ENCODE measurements around the gene DSC2.
"Not testable (repeated sequence)": the region's sequence is repeated elsewhere in the genome, so short reads cannot be mapped to it uniquely, and the experiment has no call there.

DSC2 gene

GRCh38 chr18:31102025-31102684 is at the start of gene DSC2:
DSC2 (minus strand) TSS chr18:31102421; CDS start chr18:31101971, 450 bp downstream.
- DNase-seq = peak; percentile 85

- peak; percentile 12 for DNase-seq
Observed at GRCh38 chr18:31149351-31149750, 47.1 kb upstream of the DSC2 start.

- DNase-seq = no peak
Observed at GRCh38 chr18:31148600-31148999, 46.4 kb upstream of the DSC2 start.

GRCh38 chr18:31146809-31147208 is 44.6 kb upstream of the DSC2 start:
- no peak for DNase-seq

GRCh38 chr18:31143025-31143424 is 40.8 kb upstream of the DSC2 start:
- no peak for DNase-seq

GRCh38 chr18:31138709-31139108 is 36.5 kb upstream of the DSC2 start:
- no peak for DNase-seq

- DNase-seq = no peak
Observed at GRCh38 chr18:31134988-31135529, 32.8 kb upstream of the DSC2 start.

GRCh38 chr18:31129398-31130115 is 27.3 kb upstream of the DSC2 start:
- DNase-seq = no peak

- no peak for DNase-seq
Observed at GRCh38 chr18:31125878-31126277, 23.7 kb upstream of the DSC2 start.

GRCh38 chr18:31123125-31123524 is 20.9 kb upstream of the DSC2 start:
- not testable (repeated sequence) for DNase-seq

GRCh38 chr18:31120594-31120993 is 18.4 kb upstream of the DSC2 start:
- no peak for DNase-seq

GRCh38 chr18:31116853-31117595 is 14.8 kb upstream of the DSC2 start:
- no peak for DNase-seq

GRCh38 chr18:31112804-31113203 is 10.6 kb upstream of the DSC2 start:
- no peak for DNase-seq

- DNase-seq = no peak
Observed at GRCh38 chr18:31105733-31106132, 3.5 kb upstream of the DSC2 start.

GRCh38 chr18:31104444-31104843 is 2.2 kb upstream of the DSC2 start:
- peak; percentile 37 for DNase-seq

- peak; percentile 19 for DNase-seq
Observed at GRCh38 chr18:31103423-31103822, 1.2 kb upstream of the DSC2 start.

- no peak for DNase-seq
Observed at GRCh38 chr18:31102941-31103340, 720 bp upstream of the DSC2 start.

GRCh38 chr18:31101183-31102024 is 817 bp downstream of the DSC2 start:
- DNase-seq = peak; percentile 88

- no peak for DNase-seq
Observed at GRCh38 chr18:31100436-31101182, 1.6 kb downstream of the DSC2 start.

- DNase-seq = no peak
Observed at GRCh38 chr18:31099450-31100230, 2.6 kb downstream of the DSC2 start.

- no peak for DNase-seq
Observed at GRCh38 chr18:31098878-31099277, 3.3 kb downstream of the DSC2 start.
